Activated T-cell treated with anti-CD3 and anti-CD28 coated beads for 1 hour (primary cell): Measurements from ENCODE around the gene AFDN.

Source experiments
- DNase-seq: peaks from one replicate; pipeline ENCODE4 v3.0.0-alpha.2; 2020; ENCODE audit warnings: low read depth

The AFDN gene

GRCh38 chr6:167826896-167827582, at the start of gene AFDN:
AFDN (plus strand) TSS chr6:167826911; CDS start chr6:167827133, 222 bp downstream.
- no peak for DNase-seq

- no peak for DNase-seq
Measured at GRCh38 chr6:167778497-167779128, 48.1 kb upstream of the AFDN start.

- DNase-seq: no peak
Measured at GRCh38 chr6:167779129-167779992, 47.4 kb upstream of the AFDN start.

GRCh38 chr6:167779993-167780655, 46.6 kb upstream of the AFDN start:
- DNase-seq: no peak

GRCh38 chr6:167781066-167781767, 45.5 kb upstream of the AFDN start:
- DNase-seq: no peak

- DNase-seq: no peak
Measured at GRCh38 chr6:167781868-167782267, 44.8 kb upstream of the AFDN start.

GRCh38 chr6:167782698-167783517, 43.8 kb upstream of the AFDN start:
- no peak for DNase-seq

- no peak for DNase-seq
Measured at GRCh38 chr6:167786853-167787675, 39.6 kb upstream of the AFDN start.

- no peak for DNase-seq
Measured at GRCh38 chr6:167787896-167788562, 38.7 kb upstream of the AFDN start.

- no peak for DNase-seq
Measured at GRCh38 chr6:167788563-167788903, 38.2 kb upstream of the AFDN start.

- no peak for DNase-seq
Measured at GRCh38 chr6:167789358-167789757, 37.4 kb upstream of the AFDN start.

GRCh38 chr6:167791091-167791779, 35.5 kb upstream of the AFDN start:
- DNase-seq: no peak

GRCh38 chr6:167791780-167792478, 34.8 kb upstream of the AFDN start:
- no peak for DNase-seq

- no peak for DNase-seq
Measured at GRCh38 chr6:167793421-167793820, 33.3 kb upstream of the AFDN start.

GRCh38 chr6:167794161-167795157, 32.3 kb upstream of the AFDN start:
- no peak for DNase-seq

GRCh38 chr6:167795321-167795811, 31.3 kb upstream of the AFDN start:
- no peak for DNase-seq

- no peak for DNase-seq
Measured at GRCh38 chr6:167795874-167796191, 30.9 kb upstream of the AFDN start.
